ENCODE measurements around the gene PISD. TPM values are rescaled to one million over a fixed set of nuclear protein-coding genes. Genes with fewer than 3 reads are reported as not detected.

Gene PISD
- total RNA-seq, 1 donor from 2014 or later, result 43.9 TPM

DNA sequence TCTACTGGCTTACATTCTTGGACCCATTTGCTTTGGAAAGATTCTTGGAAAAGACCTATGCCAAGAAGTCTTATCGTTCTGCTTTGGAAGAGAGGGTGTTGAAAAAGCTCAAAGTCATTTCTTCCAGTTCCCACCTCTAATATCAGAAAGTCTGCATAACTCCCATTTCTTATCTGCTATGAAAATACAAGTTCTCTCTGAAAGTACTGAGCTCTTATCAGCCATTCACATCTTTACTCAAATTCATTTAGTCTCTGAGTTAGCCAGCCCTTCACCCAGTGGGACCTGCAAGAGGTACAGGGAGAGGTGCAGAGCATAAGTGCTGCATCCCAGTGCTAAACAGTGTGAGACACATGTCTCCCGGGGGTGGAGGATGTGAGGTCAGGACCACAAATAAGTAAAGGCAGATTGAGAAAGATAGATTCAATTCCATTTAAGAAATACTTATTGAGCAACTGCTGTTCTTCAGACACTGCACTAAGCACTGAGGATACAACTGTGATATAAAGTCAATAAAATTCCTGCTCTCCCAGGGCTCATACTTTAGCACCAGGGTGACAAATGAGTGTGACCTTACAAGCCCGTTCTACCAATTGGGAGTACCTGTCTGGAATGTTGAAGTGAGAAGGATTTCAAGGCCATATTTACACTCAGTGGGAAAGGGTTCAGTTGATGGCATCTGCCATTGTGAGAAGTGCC lies 76.7 kb downstream of the PISD start:
- Mint-ChIP-seq H3K4me3 (peak overlapping the region; percentile 31), H3K9me3 (no peaks in the 10 kb centered on the region), H3K4me1 (ENCODE audit: low read depth) (peaks cover 52% of the 10 kb centered on the region), H3K36me3 (ENCODE audit: low read depth) (peaks cover 64% of the 10 kb centered on the region), H3K27me3 (ENCODE audit: insufficient read depth) (no peaks in the 10 kb centered on the region), H3K27ac (peak overlapping the region; percentile 85)
- no peak for DNase-seq (ENCODE audit: low spot score)
- intact Hi-C loops (cut with micrococcal nuclease), result no loop called here

DNA sequence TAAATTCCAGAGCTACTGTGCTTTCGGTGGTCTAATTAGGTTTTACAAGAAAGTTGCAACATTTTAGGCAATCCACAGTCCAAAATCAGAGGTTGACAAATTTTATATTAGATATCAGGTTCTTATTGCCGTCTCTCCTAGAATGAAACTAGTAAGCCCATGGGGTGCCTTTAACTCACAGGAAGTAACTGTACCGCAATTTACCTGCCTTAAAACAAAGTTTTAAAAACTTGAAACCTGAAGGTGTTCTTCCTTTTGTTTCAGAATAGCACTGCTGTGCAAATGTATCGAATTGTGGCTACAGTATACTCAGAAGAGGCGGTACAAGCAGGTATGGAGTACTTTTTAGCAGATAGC lies 77.2 kb downstream of the PISD start:
- Mint-ChIP-seq H3K27ac (peak overlapping the region; percentile 85), H3K27me3 (ENCODE audit: insufficient read depth) (no peaks in the 10 kb centered on the region), H3K36me3 (ENCODE audit: low read depth) (peaks cover 68% of the 10 kb centered on the region), H3K9me3 (no peaks in the 10 kb centered on the region), H3K4me3 (peak overlapping the region; percentile 53), H3K4me1 (ENCODE audit: low read depth) (peaks cover 55% of the 10 kb centered on the region)
- intact Hi-C loops (cut with micrococcal nuclease), result loop anchor here (5.0 kb wide), 1 partner anchor 132 kb away; no protein-coding TSS in a partner anchor
- DNase-seq (ENCODE audit: low spot score), result no peak

DNA sequence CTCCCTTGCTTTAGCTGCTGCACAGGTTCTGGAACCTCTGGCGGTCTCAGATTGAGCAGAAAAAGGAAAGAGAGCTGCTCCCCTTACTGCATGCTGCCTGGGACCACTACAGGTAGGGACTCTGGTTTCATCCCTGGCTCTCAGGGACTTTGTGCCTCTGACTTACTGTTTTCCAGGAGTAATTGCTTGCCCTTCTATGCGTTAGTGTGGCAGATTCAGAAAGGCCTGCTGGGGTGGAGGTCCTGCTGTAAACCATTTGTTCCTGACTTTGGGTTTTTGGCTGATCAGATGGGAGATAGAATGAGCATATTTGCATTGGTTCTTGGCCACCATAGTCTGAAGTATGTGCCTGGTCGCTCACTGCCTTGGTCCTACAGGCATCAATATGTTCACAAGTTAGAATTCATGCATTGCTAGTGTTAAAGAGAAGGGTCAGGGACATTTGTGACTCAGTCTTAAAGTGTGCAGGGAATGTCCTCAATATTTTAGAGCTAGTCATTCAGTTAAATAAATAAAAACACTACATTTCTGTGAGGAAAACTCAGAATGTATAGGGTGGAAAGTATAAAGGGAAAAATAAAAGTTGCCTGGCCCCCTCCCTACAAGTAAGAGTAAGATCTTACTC lies 78.0 kb downstream of the PISD start:
- Mint-ChIP-seq H3K27me3 (ENCODE audit: insufficient read depth) (no peaks in the 10 kb centered on the region), H3K36me3 (ENCODE audit: low read depth) (peaks cover 63% of the 10 kb centered on the region), H3K4me3 (no peak overlapping the region), H3K4me1 (ENCODE audit: low read depth) (peaks cover 57% of the 10 kb centered on the region), H3K27ac (peak overlapping the region; percentile 47), H3K9me3 (no peaks in the 10 kb centered on the region)
- intact Hi-C loops (cut with micrococcal nuclease), result loop anchor here (2.0 to 5.0 kb wide), 5 partner anchors 23 to 132 kb away; partner anchors contain the start of gene EIF4ENIF1
- DNase-seq (ENCODE audit: low spot score), result no peak

DNA sequence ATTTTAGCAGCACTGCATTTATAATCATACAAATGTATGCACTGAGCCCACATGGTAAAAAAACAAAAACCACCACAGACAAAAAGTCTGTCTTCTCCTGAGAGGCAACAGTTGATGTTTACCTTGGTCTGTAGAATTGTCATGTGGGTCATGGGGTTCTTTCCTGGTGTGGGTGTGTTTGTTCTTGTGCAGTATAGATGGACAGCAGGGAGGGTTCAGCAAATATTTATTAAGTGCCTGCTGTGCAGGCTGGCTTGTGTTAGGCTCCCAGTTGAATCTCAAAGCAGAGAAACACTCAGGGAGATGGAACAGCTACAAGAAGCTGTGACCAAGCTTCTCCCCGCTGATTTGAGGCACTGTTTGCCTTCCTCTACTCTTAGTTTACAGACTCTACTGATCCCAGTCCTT lies 82.2 kb downstream of the PISD start:
- no peak for DNase-seq (ENCODE audit: low spot score)
- Mint-ChIP-seq H3K36me3 (ENCODE audit: low read depth) (peaks cover 45% of the 10 kb centered on the region), H3K4me1 (ENCODE audit: low read depth) (peaks cover 40% of the 10 kb centered on the region), H3K4me3 (no peak overlapping the region), H3K9me3 (no peaks in the 10 kb centered on the region), H3K27me3 (ENCODE audit: insufficient read depth) (no peaks in the 10 kb centered on the region), H3K27ac (peak overlapping the region; percentile 53)
- intact Hi-C loops (cut with micrococcal nuclease), result loop anchor here (5.0 kb wide), 1 partner anchor 128 kb away; no protein-coding TSS in a partner anchor

DNA sequence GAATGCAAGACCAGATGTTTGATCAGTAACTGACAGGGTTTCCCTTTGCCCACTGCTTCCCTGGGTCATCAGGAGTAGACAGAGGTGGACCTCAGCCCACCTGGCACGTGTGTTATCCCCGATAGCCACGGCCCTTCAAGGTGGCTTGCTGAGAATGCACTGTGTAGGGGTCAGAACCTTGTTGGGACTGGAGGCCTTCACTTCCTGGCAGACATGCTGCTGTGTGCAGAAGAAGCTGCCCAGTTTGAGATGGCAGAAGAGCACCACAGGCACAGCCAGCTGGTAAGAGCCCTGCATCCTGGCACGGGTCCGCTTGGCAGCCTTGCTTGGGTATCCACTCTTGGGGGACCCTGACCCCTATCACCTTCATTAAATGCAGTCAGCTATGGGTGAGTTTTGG lies 83.8 kb downstream of the PISD start:
- intact Hi-C loops (cut with micrococcal nuclease), result no loop called here
- no peak for DNase-seq (ENCODE audit: low spot score)
- Mint-ChIP-seq H3K27me3 (ENCODE audit: insufficient read depth) (no peaks in the 10 kb centered on the region), H3K27ac (no peak overlapping the region), H3K4me3 (no peak overlapping the region), H3K9me3 (no peaks in the 10 kb centered on the region), H3K4me1 (ENCODE audit: low read depth) (peaks cover 24% of the 10 kb centered on the region), H3K36me3 (ENCODE audit: low read depth) (peaks cover 35% of the 10 kb centered on the region)

DNA sequence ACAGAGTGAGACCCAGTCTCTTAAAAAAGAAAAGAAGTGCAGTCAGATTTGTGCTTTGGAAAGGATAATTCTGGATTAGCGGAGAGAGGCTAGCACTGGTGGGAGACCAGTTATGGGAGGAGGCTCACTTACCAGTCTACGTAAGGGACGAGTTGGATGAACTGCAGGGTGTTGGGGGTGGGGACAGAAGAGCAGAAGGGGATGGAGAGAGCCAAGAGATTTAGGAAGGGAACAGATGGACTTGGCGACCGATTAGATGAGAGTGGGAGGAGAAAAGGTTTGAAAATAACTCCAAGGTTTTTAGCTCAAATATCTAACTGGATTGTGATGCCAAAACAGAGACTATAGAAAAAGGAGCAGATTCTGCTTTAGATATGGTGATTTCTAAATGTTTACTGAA lies 84.3 kb downstream of the PISD start:
- H3K27me3 Mint-ChIP-seq (ENCODE audit: insufficient read depth), result no peaks in the 10 kb centered on the region
- intact Hi-C loops (cut with micrococcal nuclease), result no loop called here
- no peak for DNase-seq (ENCODE audit: low spot score)
- H3K36me3 Mint-ChIP-seq (ENCODE audit: low read depth), result peaks cover 39% of the 10 kb centered on the region
- no peak overlapping the region for H3K4me3 Mint-ChIP-seq
- H3K4me1 Mint-ChIP-seq (ENCODE audit: low read depth), result peaks cover 22% of the 10 kb centered on the region
- H3K27ac Mint-ChIP-seq, result no peak overlapping the region
- H3K9me3 Mint-ChIP-seq, result no peaks in the 10 kb centered on the region

DNA sequence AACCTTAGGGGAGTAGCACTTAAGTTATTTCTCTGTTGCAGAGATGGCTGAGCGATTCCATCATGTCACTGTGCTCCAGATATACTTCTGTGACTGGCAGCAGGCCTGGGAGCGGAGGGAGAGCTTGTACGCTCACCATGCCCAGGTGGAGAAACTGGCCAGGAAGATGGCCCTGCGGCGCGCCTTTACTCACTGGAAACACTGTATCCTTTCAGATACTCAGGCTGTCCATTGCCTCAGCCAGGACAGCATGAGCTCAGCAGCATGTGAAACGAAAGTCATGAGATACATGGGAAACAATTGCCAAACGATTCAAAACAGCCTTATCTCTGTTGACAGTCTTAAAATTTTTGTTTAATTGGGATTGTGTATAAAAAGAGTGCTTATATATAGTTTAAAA lies 86.8 kb downstream of the PISD start:
- H3K9me3 Mint-ChIP-seq, result no peaks in the 10 kb centered on the region
- DNase-seq (ENCODE audit: low spot score), result no peak
- intact Hi-C loops (cut with micrococcal nuclease), result no loop called here
- H3K27ac Mint-ChIP-seq, result no peak overlapping the region
- peaks cover 14% of the 10 kb centered on the region for H3K4me1 Mint-ChIP-seq (ENCODE audit: low read depth)
- H3K4me3 Mint-ChIP-seq, result no peak overlapping the region
- H3K27me3 Mint-ChIP-seq (ENCODE audit: insufficient read depth), result no peaks in the 10 kb centered on the region
- H3K36me3 Mint-ChIP-seq (ENCODE audit: low read depth), result peaks cover 46% of the 10 kb centered on the region

DNA sequence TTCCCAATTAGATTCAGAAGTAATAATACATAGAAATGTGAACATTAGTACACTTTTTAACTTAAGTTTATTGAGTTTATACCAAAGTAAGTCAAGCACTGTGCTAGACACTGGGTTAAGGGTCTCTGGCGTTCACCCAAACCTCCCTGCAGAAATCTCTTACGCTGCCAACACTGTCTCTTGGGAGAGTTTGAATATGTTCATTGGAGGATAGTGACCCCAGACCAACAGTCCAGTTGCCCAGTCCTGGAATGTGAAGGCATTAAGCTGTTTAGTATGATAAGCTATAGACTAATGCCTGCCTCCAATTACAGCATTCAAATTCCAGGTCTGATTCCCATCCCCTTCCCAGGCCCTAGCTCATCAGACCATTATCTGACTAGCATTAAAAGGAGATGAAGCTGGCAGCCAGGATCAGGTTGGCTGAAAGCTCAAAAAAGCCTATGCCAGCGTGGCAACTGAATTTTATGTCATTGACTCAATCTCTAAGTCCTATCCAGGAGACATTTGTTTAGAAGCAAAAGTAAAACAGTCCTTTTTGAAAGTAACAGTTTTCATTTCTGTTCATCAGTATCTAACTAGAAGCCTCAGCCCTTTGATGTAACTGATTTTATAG lies 87.9 kb downstream of the PISD start:
- DNase-seq (ENCODE audit: low spot score), result no peak
- Mint-ChIP-seq H3K4me3 (no peak overlapping the region), H3K9me3 (no peaks in the 10 kb centered on the region), H3K27me3 (ENCODE audit: insufficient read depth) (no peaks in the 10 kb centered on the region), H3K27ac (no peak overlapping the region), H3K36me3 (ENCODE audit: low read depth) (peaks cover 46% of the 10 kb centered on the region), H3K4me1 (ENCODE audit: low read depth) (peaks cover 14% of the 10 kb centered on the region)
- intact Hi-C loops (cut with micrococcal nuclease), result no loop called here

DNA sequence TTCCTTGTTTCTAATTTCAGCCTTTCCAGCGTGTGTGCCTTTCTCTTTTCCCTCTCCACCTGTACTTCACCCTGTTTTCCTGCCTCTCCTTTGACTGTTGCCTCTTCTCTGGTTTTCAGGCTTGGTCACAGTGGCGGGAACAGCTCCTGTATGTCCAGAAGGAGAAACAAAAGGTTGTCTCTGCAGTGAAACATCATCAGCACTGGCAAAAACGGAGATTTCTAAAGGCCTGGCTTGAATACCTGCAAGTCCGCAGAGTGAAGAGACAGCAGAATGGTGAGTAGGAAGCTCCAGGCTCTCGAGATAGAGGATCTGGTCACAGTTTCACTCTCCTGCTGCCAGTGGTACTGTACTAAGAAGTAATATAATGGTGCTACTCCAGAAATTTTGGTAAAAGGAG lies 89.1 kb downstream of the PISD start:
- H3K27ac Mint-ChIP-seq, result peak overlapping the region; percentile 79
- no peaks in the 10 kb centered on the region for H3K27me3 Mint-ChIP-seq (ENCODE audit: insufficient read depth)
- intact Hi-C loops (cut with micrococcal nuclease), result no loop called here
- no peak for DNase-seq (ENCODE audit: low spot score)
- no peak overlapping the region for H3K4me3 Mint-ChIP-seq
- no peaks in the 10 kb centered on the region for H3K9me3 Mint-ChIP-seq
- H3K4me1 Mint-ChIP-seq (ENCODE audit: low read depth), result peaks cover 17% of the 10 kb centered on the region
- H3K36me3 Mint-ChIP-seq (ENCODE audit: low read depth), result peaks cover 50% of the 10 kb centered on the region

DNA sequence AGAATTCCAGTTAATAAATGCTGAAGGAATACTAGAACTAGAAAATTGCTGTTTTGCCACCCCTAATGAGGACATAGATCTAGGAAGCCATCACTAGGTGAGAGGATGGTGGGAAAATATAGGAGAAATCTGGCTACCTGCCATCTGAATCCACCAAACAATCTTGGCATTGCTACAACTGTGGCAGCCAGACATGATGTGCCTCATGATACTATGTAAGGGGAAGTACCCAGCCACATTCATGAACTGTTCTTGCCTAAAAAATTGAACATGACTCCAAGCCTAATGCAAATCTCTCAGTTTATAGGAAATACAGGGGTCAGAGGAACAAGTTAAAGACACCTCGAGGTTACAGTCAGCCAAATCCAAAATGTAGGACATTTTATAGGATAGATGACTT lies 92.9 kb downstream of the PISD start:
- Mint-ChIP-seq H3K36me3 (ENCODE audit: low read depth) (peaks cover 48% of the 10 kb centered on the region), H3K27ac (peak overlapping the region; percentile 56), H3K4me1 (ENCODE audit: low read depth) (peaks cover 13% of the 10 kb centered on the region), H3K4me3 (no peak overlapping the region), H3K9me3 (no peaks in the 10 kb centered on the region), H3K27me3 (ENCODE audit: insufficient read depth) (no peaks in the 10 kb centered on the region)
- intact Hi-C loops (cut with micrococcal nuclease), result no loop called here
- no peak for DNase-seq (ENCODE audit: low spot score)

Other genes starting within 250 kb of the PISD start
- 101 and 105 TPM in 2 replicates for gene EIF4ENIF1, start 172.4 kb downstream of the PISD start, total RNA-seq
- 406 and 416 TPM in 2 replicates for gene SFI1, start 165.7 kb downstream of the PISD start, total RNA-seq
- gene PRR14L, start 87.9 kb upstream of the PISD start, total RNA-seq, result 65.2 and 69.6 TPM in 2 replicates
- gene DEPDC5, start 91.8 kb upstream of the PISD start, total RNA-seq, result 39.9 and 42.6 TPM in 2 replicates

Measured in activated T-helper 1 cell treated with anti-CD3 and anti-CD28 coated beads, Interleukin-12 subunit alpha, Interleukin-12 subunit beta, Interleukin-2, Interleukin-4 antibody, amounts not matched to agents 30 ng/mL and 10 ng/mL and 1 ng/mL, durations not matched to agents 14 hours and 24 hours and 36 hours (primary cell).